Ramos (cell line): ENCODE measurements around the gene PCGF6.

Experiments used
- in situ Hi-C: fragments of 300-500 bp; cut with MboI; formaldehyde crosslinking; loops from one replicate; pipeline ENCODE4 v1.14.3; 2022; ENCODE audit warnings: low sequenced_read_pairs; ENCODE audit not compliant: unreplicated experiment

Gene PCGF6

DNA sequence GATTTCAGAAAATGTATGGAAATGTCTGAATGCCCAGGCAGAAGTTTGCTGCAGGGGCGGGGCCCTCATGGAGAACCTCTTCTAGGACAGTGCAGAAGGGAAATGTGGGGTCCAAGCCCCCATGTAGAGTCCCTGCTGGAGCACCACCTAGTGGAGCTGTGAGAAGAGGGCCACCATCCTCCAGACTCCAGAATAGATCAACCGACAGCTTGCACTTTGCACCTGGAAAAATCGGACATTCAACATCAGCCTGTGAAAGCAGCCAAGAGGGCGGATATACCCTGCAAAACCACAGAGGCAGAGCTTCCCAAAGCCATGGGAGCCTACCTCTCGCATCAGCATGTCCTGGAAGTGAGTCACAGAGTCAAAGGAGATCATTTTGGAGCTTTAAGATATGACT lies 91.0 kb downstream of the PCGF6 start:
- in situ Hi-C loops = loop anchor here (10.0 kb wide), 1 partner anchor 415 kb away; no protein-coding TSS in a partner anchor

DNA sequence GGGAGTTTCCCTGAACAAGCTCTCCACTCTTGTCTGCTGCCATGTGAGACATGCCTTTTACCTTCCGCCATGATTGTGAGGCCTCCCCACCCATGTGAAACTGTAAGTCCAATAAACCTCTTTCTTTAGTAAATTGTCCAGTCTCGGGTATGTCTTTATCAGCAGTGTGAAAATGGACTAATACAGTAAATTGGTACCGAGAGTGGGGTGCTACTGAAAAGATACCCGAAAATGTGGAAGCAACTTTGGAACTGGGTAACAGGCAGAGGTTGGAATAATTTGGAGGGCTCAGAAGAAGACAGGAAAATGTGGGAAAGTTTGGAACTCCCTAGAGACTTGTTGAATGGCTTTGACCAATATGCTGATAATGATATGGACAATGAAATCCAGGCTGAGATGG lies 92.0 kb downstream of the PCGF6 start:
- in situ Hi-C loops = loop anchor here (10.0 kb wide), 1 partner anchor 414 kb away; no protein-coding TSS in a partner anchor

DNA sequence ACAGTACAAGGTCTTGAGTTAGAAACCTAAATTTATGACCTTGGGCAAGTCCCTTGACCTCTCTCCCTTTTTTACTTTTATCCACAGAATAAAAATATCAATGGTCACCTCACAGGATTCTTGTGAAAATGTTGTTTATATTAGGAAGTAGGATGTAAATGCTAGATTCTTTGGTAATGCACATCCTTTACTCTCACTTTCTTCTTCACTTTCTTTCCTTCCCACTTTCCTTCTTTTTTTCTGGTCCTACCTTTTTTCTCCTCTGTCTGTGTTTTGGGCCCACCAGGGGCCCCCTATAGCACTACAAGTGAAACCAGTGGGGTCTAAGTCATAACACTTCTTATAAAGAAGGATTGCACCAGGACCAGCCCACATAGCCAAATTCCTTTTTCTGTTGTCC lies 93.1 kb downstream of the PCGF6 start:
- in situ Hi-C loops = loop anchor here (10.0 kb wide), 1 partner anchor 413 kb away; no protein-coding TSS in a partner anchor

DNA sequence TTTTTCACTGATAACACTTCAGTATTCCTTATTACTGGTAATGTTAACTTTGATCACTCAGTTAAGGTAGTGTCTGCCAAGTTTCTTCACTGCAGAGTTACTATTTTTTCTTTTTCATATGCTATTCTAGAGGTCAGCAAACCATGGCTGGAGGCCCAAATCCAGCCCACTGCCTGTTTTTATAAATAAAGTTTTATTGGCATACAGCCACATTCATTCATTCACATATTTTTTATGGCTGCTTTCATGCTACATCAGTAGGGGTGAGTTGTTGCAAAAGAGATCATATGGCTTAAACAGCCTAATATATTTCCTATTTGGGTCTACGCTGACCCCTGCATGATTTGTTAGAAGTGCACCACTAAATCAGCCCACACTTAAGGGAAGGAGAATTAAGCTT lies 94.3 kb downstream of the PCGF6 start:
- in situ Hi-C loops = loop anchor here (10.0 kb wide), 1 partner anchor 412 kb away; no protein-coding TSS in a partner anchor

DNA sequence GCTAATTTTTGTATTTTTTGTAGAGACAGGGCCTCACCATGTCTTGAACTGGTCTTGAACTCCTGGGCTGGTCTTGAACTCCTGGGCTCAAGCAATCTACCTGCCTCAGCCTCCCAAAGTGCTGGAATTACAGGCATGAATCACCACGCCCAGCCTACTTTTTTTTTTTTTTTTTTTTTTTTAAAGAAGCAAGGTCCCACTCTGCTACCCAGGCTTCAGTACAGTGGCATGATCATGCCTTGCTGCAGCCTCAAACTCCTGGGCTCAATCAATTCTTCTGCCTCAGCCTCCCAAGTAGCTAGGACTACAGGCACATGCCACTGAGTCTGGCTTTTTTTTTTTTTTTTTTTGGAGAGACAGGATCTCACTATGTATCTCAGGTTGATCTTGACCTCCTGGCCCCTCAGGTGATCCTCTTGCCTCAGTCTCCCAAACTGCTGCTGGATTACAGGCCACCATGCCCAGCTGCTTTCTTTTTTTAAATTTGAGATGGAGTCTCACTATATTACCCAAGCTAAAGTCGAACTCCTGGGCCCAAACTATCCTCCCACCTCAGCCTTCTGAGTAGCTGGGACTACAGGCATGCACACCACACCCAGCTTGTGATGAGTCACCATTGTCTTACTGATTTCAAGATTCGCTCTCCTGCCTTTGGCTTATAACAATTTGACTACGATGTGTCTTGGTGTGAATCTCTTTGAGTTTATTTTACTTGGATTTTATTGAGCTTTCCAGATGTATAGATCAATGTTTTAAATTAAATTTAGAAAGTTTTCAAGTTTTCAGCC lies 96.2 kb downstream of the PCGF6 start:
- in situ Hi-C loops = loop anchor here (10.0 kb wide), 1 partner anchor 410 kb away; no protein-coding TSS in a partner anchor

DNA sequence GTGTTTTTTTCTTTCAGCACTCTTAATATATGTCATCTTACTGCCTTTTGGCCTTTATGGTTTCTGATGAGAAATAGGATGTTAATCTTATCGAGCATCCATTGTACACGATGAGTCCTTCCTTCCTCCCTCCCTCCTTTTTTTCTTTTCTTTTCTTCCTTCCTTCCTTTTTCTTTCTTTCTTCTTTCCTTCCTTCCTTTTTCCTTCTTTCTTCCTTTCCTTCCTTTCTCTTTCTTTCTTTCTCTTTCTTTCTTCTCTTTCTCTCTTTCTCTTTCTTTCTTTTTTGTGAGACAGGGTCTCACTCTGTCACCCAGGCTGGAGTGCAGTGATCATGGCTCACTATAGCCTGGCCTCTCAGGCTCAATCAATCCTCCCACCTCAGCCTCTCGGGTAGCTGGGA lies 96.8 kb downstream of the PCGF6 start:
- in situ Hi-C loops = loop anchor here (10.0 kb wide), 1 partner anchor 409 kb away; no protein-coding TSS in a partner anchor
